K562 (cell line): Measurements from ENCODE around the gene TMTC2. TPM values are rescaled to one million over a fixed set of nuclear protein-coding genes. Genes with fewer than 3 reads are reported as not detected.
A peak's percentile ranks its signal among the peaks of the same experiment; 100 is the strongest.

Source experiments
- BRF1 ChIP-seq: IDR thresholded peaks from 3 replicates; pipeline ENCODE4 v1.6.1; 2011; ENCODE audit warnings: borderline replicate concordance, mild to moderate bottlenecking; ENCODE audit not compliant: insufficient read length; ENCODE audit errors: extremely low read depth
- CBX2 ChIP-seq: fragments of 200-600 bp; sonication (generic); IDR thresholded peaks from one replicate; pipeline ENCODE4 v1.6.1; 2012; ENCODE audit warnings: mild to moderate bottlenecking, low read length, inconsistent platforms; ENCODE audit not compliant: insufficient read depth, poor library complexity, severe bottlenecking
- CEBPB ChIP-seq: fragments of 450-650 bp; IDR thresholded peaks from 2 replicates; pipeline ENCODE4 v1.6.1; 2016; ENCODE audit warnings: missing genetic modification characterization, missing compliant biosample characterization
- CREB1 ChIP-seq, 2 experiments: sonication (generic) in 1 of 2; formaldehyde crosslinking in 1 of 2; IDR thresholded peaks; 2 replicates each; pipeline versions ENCODE4 v1.6.1 to v1.8.0; 2012 to 2022; ENCODE audit warnings: inconsistent platforms in 1 of 2, mild to moderate bottlenecking in 1 of 2, missing genetic modification reagents in 1 of 2, moderate library complexity in 1 of 2
- CTCF ChIP-seq, 3 experiments: IDR thresholded peaks in 2 of 3; conservative IDR thresholded peaks in 1 of 3; 2 replicates each; pipeline ENCODE4 v1.5.1; 2011 to 2012; ENCODE audit warnings: low read length in 3 of 3, mild to moderate bottlenecking in 3 of 3, control low read depth in 2 of 3, improper control_type of control experiment in 1 of 3, inconsistent platforms in 1 of 3, low read depth in 1 of 3, mixed read lengths in 1 of 3, moderate library complexity in 1 of 3; ENCODE audit not compliant: insufficient read depth in 2 of 3
- E2F6 ChIP-seq, 2 experiments: IDR thresholded peaks; 2 replicates each; pipeline ENCODE4 v1.6.1; 2011; ENCODE audit warnings: borderline replicate concordance in 1 of 2, control low read depth in 1 of 2, low read depth in 1 of 2, low read length in 1 of 2, mild to moderate bottlenecking in 1 of 2, mixed read lengths in 1 of 2, moderate library complexity in 1 of 2; ENCODE audit not compliant: insufficient read depth in 1 of 2, insufficient read length in 1 of 2, poor library complexity in 1 of 2, severe bottlenecking in 1 of 2; ENCODE audit errors: extremely low read depth in 1 of 2
- FUS ChIP-seq: fragments of 200-400 bp; formaldehyde crosslinking; optimal IDR thresholded peaks from 2 replicates; pipeline ENCODE3; 2017; ENCODE audit warnings: low read depth, low read length
- HDAC2 ChIP-seq: fragments of 450-650 bp; IDR thresholded peaks from 2 replicates; pipeline ENCODE4 v1.6.1; 2016; ENCODE audit warnings: mild to moderate bottlenecking
- NCOR1 ChIP-seq: fragments of 450-650 bp; IDR thresholded peaks from 2 replicates; pipeline ENCODE4 v1.6.1; 2016; ENCODE audit warnings: mild to moderate bottlenecking, moderate library complexity
- POLR2AphosphoS5 ChIP-seq: IDR thresholded peaks from 2 replicates; pipeline ENCODE4 v1.6.1; 2011; ENCODE audit warnings: mild to moderate bottlenecking, low read depth, low read length, moderate library complexity; ENCODE audit not compliant: control insufficient read depth, insufficient read depth
- SREBF1 ChIP-seq: fragments of 150-350 bp; IDR thresholded peaks from 2 replicates; pipeline ENCODE4 v1.6.1; 2014; ENCODE audit warnings: antibody characterized with exemption, low read depth, low read length, borderline replicate concordance
- TBL1XR1 ChIP-seq, 2 experiments: IDR thresholded peaks; 2 replicates each; pipeline ENCODE4 v1.6.1; 2012; ENCODE audit warnings: improper control_type of control experiment in 2 of 2, low read length in 2 of 2, mild to moderate bottlenecking in 1 of 2
- ZNF449 ChIP-seq: fragments of 250-450 bp; sonication (Bioruptor Pico); IDR thresholded peaks from 2 replicates; pipeline ENCODE4 v1.8.0; 2022; ENCODE audit warnings: moderate library complexity, mild to moderate bottlenecking, inconsistent platforms
- polyA plus RNA-seq, 8 experiments: library from polyadenylated mRNA; depleted of rRNA in 4 of 8; stranded (reverse) in 5 of 8; unstranded in 3 of 8; fragments of >200 nt; fragmentation: Nextera tagmentation in 2 of 8; fragmentation: Illumina TruSeq in 1 of 8; extraction: Ambion mirVana in 2 of 8; extraction: Trizol in 1 of 8; gene quantifications; 2 replicates each; pipeline versions ENCODE4 v1.2.1 to v1.2.3, GENCODE V29; 2011 to 2014; ENCODE audit warnings: inconsistent platforms in 1 of 8, missing spikeins in 1 of 8
- total RNA-seq, 7 experiments: library from RNA; depleted of rRNA in 6 of 7; stranded (reverse); fragments of >200 nt in 6 of 7; fragmentation: Illumina TruSeq in 2 of 7; extraction: Trizol in 2 of 7; gene quantifications; 2 replicates each; pipeline versions ENCODE4 v1.2.1 to v1.2.3, GENCODE V29; 2011 to 2021; ENCODE audit warnings: low replicate concordance in 1 of 7

Gene TMTC2
- total and polyA plus RNA-seq, 9 of the 15 experiments (the other 6 are each of a cell fraction or from before 2014, with no cell fraction given): 0.29 to 1.1 (median 0.55) TPM

- TF ChIP-seq ZNF449 (no peak), NCOR1 (no peak; the same call in 1 of the 2 replicates), CTCF (IDR thresholded peaks at IDR 0.05 in 2 of 3, conservative IDR thresholded peaks at IDR 0.05 in 1 of 3; ENCODE audit: insufficient read depth in 2 of 3, low read depth in 1 of 3, low read length in 3 of 3) (no peak), E2F6 (IDR thresholded peaks at IDR 0.05; ENCODE audit: borderline replicate concordance in 1 of 2, extremely low read depth in 1 of 2, insufficient read depth in 1 of 2, insufficient read length in 1 of 2, low read depth in 1 of 2, low read length in 1 of 2, poor library complexity in 1 of 2, severe bottlenecking in 1 of 2) (peak in 1 of 2 experiments; percentile 9), CEBPB (tag) (peak; percentile 54; the same call in 1 of the 2 replicates), CBX2 (no peak), SREBF1 (no peak), HDAC2 (no peak), CREB1 (IDR thresholded peaks at IDR 0.05) (0 out of 2 replicates have a peak, but pooled peaks have one; percentile 8), CREB1 (CRISPR knock-in tag; IDR thresholded peaks at IDR 0.05) (no peak), FUS (no peak), POLR2AphosphoS5 (no peak), TBL1XR1 (IDR thresholded peaks at IDR 0.05; ENCODE audit: low read length in 2 of 2) (no peak; a peak in 1 of 4 replicates), BRF1 (no peak)
Observed at GRCh38 chr12:83015390-83016217, 328.9 kb downstream of the TMTC2 start (continued).
